Neural cell (in vitro differentiated cells): ENCODE measurements around the gene WDR17.

ENCODE experiments used
- EP300 ChIP-seq: fragments of 450-650 bp; conservative IDR thresholded peaks from 2 replicates; pipeline ENCODE4 v1.6.1; 2014; ENCODE audit warnings: antibody characterized with exemption, mild to moderate bottlenecking, moderate library complexity; ENCODE audit not compliant: poor library complexity, severe bottlenecking
- EZH2 ChIP-seq: fragments of 200-600, 300-800 bp; shearing (Covaris generic), sonication (generic); IDR thresholded peaks from 2 replicates; pipeline ENCODE4 v1.6.1; 2014; ENCODE audit warnings: antibody characterized with exemption, low read length, borderline replicate concordance, mild to moderate bottlenecking; ENCODE audit not compliant: insufficient read depth, poor library complexity, severe bottlenecking
- MXI1 ChIP-seq: fragments of 450-650 bp; conservative IDR thresholded peaks from 2 replicates; pipeline ENCODE4 v1.6.1; 2014; ENCODE audit warnings: antibody characterized with exemption, mild to moderate bottlenecking; ENCODE audit not compliant: poor library complexity, severe bottlenecking
- POLR2AphosphoS5 ChIP-seq: IDR thresholded peaks from 2 replicates; pipeline ENCODE4 v1.6.1; 2012
- RAD21 ChIP-seq: fragments of 450-650 bp; conservative IDR thresholded peaks from 2 replicates; pipeline ENCODE4 v1.6.1; 2014; ENCODE audit warnings: antibody characterized with exemption, mild to moderate bottlenecking, moderate library complexity
- TF ChIP-seq, protein P1 (sequence below): fragments of 450-650 bp; IDR thresholded peaks from 2 replicates; pipeline ENCODE4 v1.5.1; 2014; ENCODE audit warnings: antibody characterized with exemption, mild to moderate bottlenecking, moderate library complexity; ENCODE audit not compliant: poor library complexity, severe bottlenecking

DNA sequence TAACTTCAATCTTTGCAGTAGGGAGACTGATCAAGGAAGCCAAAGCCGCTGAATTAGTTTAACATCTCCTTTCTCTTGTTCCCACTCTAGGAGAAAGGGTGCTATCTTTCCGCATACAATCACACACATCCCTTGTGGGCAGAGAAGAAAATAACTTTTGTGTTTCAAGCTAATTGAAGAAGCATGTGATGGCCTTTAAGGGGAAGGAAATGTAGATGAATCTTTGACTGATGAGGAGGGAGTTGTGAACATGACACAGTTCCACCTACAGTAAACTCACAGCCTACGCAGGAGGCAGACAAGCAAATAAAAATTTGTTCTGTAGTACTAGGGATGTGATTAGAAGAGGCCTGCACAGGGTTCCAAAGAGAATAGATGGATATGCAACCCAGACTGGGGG is 144.5 kb downstream of the WDR17 start:
- TF ChIP-seq EZH2 (no peak), POLR2AphosphoS5 (no peak), RAD21 (no peak), MXI1 (no peak), EP300 (no peak)
- TF ChIP-seq, protein P1, sequence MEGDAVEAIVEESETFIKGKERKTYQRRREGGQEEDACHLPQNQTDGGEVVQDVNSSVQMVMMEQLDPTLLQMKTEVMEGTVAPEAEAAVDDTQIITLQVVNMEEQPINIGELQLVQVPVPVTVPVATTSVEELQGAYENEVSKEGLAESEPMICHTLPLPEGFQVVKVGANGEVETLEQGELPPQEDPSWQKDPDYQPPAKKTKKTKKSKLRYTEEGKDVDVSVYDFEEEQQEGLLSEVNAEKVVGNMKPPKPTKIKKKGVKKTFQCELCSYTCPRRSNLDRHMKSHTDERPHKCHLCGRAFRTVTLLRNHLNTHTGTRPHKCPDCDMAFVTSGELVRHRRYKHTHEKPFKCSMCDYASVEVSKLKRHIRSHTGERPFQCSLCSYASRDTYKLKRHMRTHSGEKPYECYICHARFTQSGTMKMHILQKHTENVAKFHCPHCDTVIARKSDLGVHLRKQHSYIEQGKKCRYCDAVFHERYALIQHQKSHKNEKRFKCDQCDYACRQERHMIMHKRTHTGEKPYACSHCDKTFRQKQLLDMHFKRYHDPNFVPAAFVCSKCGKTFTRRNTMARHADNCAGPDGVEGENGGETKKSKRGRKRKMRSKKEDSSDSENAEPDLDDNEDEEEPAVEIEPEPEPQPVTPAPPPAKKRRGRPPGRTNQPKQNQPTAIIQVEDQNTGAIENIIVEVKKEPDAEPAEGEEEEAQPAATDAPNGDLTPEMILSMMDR = no peak
